Measurements from ENCODE around the gene SLC35F1. TPM values are rescaled to one million over a fixed set of nuclear protein-coding genes. Genes with fewer than 3 reads are reported as not detected.

The SLC35F1 gene
- total and polyA plus RNA-seq, 5 donors from 2014 or later = not detected

- H3K27me3 Mint-ChIP-seq = no peaks in the 10 kb centered on the region
- H3K4me3 Mint-ChIP-seq = no peak overlapping the region
- no peaks in the 10 kb centered on the region for H3K36me3 ChIP-seq (ENCODE audit: control insufficient read depth, insufficient read depth, low read length)
- no peak overlapping the region for H3K27ac ChIP-seq (ENCODE audit: insufficient read depth, low read length, poor library complexity, severe bottlenecking)
- ATAC-seq (ENCODE audit: low read depth in 2 of 2) (no peak), DNase-seq (no peak)
- no peak overlapping the region for H3K27ac Mint-ChIP-seq
- H3K27me3 ChIP-seq (ENCODE audit: control insufficient read depth, insufficient read depth, low read length) = no peaks in the 10 kb centered on the region
- no peaks in the 10 kb centered on the region for H3K4me1 ChIP-seq (ENCODE audit: control insufficient read depth, insufficient read depth, low read length, poor library complexity, severe bottlenecking)
- H3K9me3 ChIP-seq (ENCODE audit: control insufficient read depth in 2 of 2, low read length in 2 of 2) = peaks cover 0 to 2% of the 10 kb centered on the region in 2 experiments
- H3K9me3 Mint-ChIP-seq = peaks cover 0 to 6% (median 0%) of the 10 kb centered on the region in 7 donors
- H3K4me3 ChIP-seq (ENCODE audit: low read depth, low read length) = no peak overlapping the region
- no peaks in the 10 kb centered on the region for H3K36me3 Mint-ChIP-seq
- peaks cover 0 to 4% (median 0%) of the 10 kb centered on the region in 4 donors for H3K4me1 Mint-ChIP-seq
These were observed 194.2 kb downstream of the SLC35F1 start for GRCh38 chr6:118101220-118101619.

GRCh38 chr6:118101831-118102345 is 194.8 kb downstream of the SLC35F1 start:
- H3K27ac Mint-ChIP-seq = no peak overlapping the region

DNA sequence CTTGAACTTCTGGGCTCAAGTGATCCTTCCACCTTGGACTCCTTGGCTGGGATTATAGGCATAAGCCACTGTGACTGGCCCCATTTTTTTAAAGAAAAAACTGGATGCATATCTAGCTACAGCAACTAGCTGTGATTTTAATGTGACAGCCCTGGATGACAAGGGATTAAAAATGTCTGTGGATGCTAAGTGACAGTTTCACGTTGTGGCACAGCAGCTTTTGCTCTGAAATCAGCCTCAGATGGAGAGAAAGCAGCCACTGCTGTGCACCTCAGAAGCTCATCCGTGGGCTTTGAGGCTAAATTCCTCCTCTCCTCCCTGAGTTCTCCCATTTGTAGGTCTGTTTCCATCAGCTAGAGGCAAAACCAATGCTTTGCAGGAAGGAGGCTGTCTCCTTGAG is 195.3 kb downstream of the SLC35F1 start:
- H3K27me3 Mint-ChIP-seq = no peaks in the 10 kb centered on the region
- no peaks in the 10 kb centered on the region for H3K27me3 ChIP-seq (ENCODE audit: control insufficient read depth, insufficient read depth, low read length)
- ATAC-seq (ENCODE audit: low read depth in 2 of 2) (no peak), DNase-seq (no peak)
- H3K9me3 Mint-ChIP-seq = peaks cover 0 to 6% (median 0%) of the 10 kb centered on the region in 7 donors
- H3K4me3 Mint-ChIP-seq = no peak overlapping the region
- no peak overlapping the region for H3K27ac Mint-ChIP-seq
- peaks cover 0 to 2% of the 10 kb centered on the region in 2 experiments for H3K9me3 ChIP-seq (ENCODE audit: control insufficient read depth in 2 of 2, low read length in 2 of 2)
- no peaks in the 10 kb centered on the region for H3K4me1 ChIP-seq (ENCODE audit: control insufficient read depth, insufficient read depth, low read length, poor library complexity, severe bottlenecking)
- no peak overlapping the region for H3K27ac ChIP-seq (ENCODE audit: insufficient read depth, low read length, poor library complexity, severe bottlenecking)
- peaks cover 0 to 4% (median 0%) of the 10 kb centered on the region in 4 donors for H3K4me1 Mint-ChIP-seq
- no peaks in the 10 kb centered on the region for H3K36me3 Mint-ChIP-seq
- H3K4me3 ChIP-seq (ENCODE audit: low read depth, low read length) = no peak overlapping the region
- H3K36me3 ChIP-seq (ENCODE audit: control insufficient read depth, insufficient read depth, low read length) = no peaks in the 10 kb centered on the region

More at GRCh38 chr6:118101831-118102345, 194.8 kb downstream of the SLC35F1 start:
- H3K9me3 ChIP-seq (ENCODE audit: control insufficient read depth in 2 of 2, low read length in 2 of 2) = peaks cover 0 to 2% of the 10 kb centered on the region in 2 experiments
- H3K4me1 Mint-ChIP-seq = peaks cover 0 to 4% (median 0%) of the 10 kb centered on the region in 4 donors
- no peak overlapping the region for H3K4me3 ChIP-seq (ENCODE audit: low read depth, low read length)
- peaks cover 0 to 6% (median 0%) of the 10 kb centered on the region in 7 donors for H3K9me3 Mint-ChIP-seq
- no peaks in the 10 kb centered on the region for H3K36me3 Mint-ChIP-seq
- no peaks in the 10 kb centered on the region for H3K27me3 ChIP-seq (ENCODE audit: control insufficient read depth, insufficient read depth, low read length)
- no peak overlapping the region for H3K4me3 Mint-ChIP-seq
- no peaks in the 10 kb centered on the region for H3K4me1 ChIP-seq (ENCODE audit: control insufficient read depth, insufficient read depth, low read length, poor library complexity, severe bottlenecking)
- DNase-seq = no peak
- H3K27me3 Mint-ChIP-seq = no peaks in the 10 kb centered on the region
- H3K27ac ChIP-seq (ENCODE audit: insufficient read depth, low read length, poor library complexity, severe bottlenecking) = no peak overlapping the region
- H3K36me3 ChIP-seq (ENCODE audit: control insufficient read depth, insufficient read depth, low read length) = no peaks in the 10 kb centered on the region
- no peak for ATAC-seq (ENCODE audit: low read depth in 2 of 2)

DNA sequence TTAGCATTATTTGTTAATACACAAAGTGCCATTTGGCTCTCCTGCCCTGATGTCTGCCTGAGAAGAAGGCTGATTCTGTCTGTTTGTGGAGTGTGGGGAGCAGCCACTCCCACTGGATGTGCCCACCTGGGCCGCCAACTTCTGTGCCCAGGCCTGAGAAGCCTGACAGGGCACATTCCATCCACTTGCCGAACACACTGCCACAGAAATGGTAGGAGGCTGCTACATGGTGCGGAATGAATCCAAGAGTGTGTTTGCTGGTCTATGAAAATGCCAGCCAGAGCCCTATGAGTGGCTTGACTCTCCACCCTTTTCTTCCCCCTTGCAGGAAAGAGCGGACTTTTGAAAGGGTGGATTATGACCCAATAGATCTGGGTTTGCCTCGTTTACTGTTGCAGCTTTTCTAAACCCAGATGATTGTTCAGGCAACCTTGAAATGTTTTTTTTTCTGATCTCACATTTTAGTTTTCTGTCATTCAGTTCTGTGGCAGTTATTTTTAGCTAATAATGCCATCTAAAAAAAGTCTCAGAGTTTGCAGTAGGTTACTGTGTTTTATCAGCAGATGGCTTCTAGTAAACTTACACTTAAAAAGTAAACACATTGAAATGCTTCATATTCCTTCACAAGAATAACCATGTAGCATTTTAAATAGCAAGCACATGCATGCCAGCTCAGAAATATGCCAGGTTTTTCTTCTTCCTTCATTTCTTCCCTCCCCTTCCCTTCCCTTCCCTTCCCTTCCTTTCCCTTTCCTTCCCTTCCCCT is 196.5 kb downstream of the SLC35F1 start:
- Histone ChIP-seq H3K4me1 (ENCODE audit: control insufficient read depth, insufficient read depth, low read length, poor library complexity, severe bottlenecking) (no peaks in the 10 kb centered on the region), H3K4me3 (ENCODE audit: low read depth, low read length) (no peak overlapping the region), H3K9me3 (ENCODE audit: control insufficient read depth in 2 of 2, low read length in 2 of 2) (peaks cover 0 to 2% of the 10 kb centered on the region in 2 experiments), H3K27me3 (ENCODE audit: control insufficient read depth, insufficient read depth, low read length) (no peaks in the 10 kb centered on the region), H3K27ac (ENCODE audit: insufficient read depth, low read length, poor library complexity, severe bottlenecking) (no peak overlapping the region), H3K36me3 (ENCODE audit: control insufficient read depth, insufficient read depth, low read length) (no peaks in the 10 kb centered on the region)
- no peak overlapping the region for H3K27ac Mint-ChIP-seq
- no peak overlapping the region for H3K4me3 Mint-ChIP-seq
- no peak for ATAC-seq (ENCODE audit: low read depth in 2 of 2)
- no peaks in the 10 kb centered on the region for H3K36me3 Mint-ChIP-seq
- H3K27me3 Mint-ChIP-seq = no peaks in the 10 kb centered on the region
- peaks cover 0 to 5% (median 0%) of the 10 kb centered on the region in 7 donors for H3K9me3 Mint-ChIP-seq
- H3K4me1 Mint-ChIP-seq = peaks cover 0 to 4% (median 0%) of the 10 kb centered on the region in 4 donors
- DNase-seq = no peak

GRCh38 chr6:118122161-118122725 is 215.2 kb downstream of the SLC35F1 start:
- Mint-ChIP-seq H3K27ac (no peak overlapping the region), H3K4me1 (no peaks in the 10 kb centered on the region), H3K27me3 (peaks cover 9% of the 10 kb centered on the region), H3K4me3 (no peak overlapping the region), H3K36me3 (no peaks in the 10 kb centered on the region), H3K9me3 (no peaks in the 10 kb centered on the region)
- H3K36me3 ChIP-seq (ENCODE audit: control insufficient read depth, insufficient read depth, low read length) = no peaks in the 10 kb centered on the region
- ATAC-seq (ENCODE audit: low read depth in 2 of 2) (no peak), DNase-seq (no peak)
- no peaks in the 10 kb centered on the region for H3K4me1 ChIP-seq (ENCODE audit: control insufficient read depth, insufficient read depth, low read length, poor library complexity, severe bottlenecking)
- H3K9me3 ChIP-seq (ENCODE audit: control insufficient read depth in 2 of 2, low read length in 2 of 2) = no peaks in the 10 kb centered on the region
- H3K27me3 ChIP-seq (ENCODE audit: control insufficient read depth, insufficient read depth, low read length) = no peaks in the 10 kb centered on the region
- H3K27ac ChIP-seq (ENCODE audit: insufficient read depth, low read length, poor library complexity, severe bottlenecking) = no peak overlapping the region
- H3K4me3 ChIP-seq (ENCODE audit: low read depth, low read length) = no peak overlapping the region

DNA sequence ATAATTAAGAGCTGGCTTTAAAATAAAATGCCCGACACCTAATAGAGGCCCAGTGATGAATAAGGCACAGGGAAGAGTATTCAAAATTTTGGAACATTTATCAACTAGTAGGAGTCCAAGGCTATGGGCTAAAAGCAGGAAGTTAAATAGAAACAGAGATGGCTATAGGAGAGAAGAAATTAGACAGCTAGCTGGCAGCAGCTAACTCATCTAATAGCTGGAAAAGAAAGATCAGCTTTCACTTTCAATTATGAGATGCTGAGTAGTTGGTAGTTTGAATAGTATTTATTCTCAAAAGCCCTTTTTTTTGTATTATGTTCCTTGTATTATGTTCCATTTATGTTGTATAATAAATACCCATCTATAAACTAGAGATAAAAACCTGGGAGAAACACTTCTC is 215.7 kb downstream of the SLC35F1 start:
- Mint-ChIP-seq H3K27me3 (peaks cover 9% of the 10 kb centered on the region), H3K4me3 (no peak overlapping the region), H3K27ac (no peak overlapping the region), H3K36me3 (no peaks in the 10 kb centered on the region), H3K9me3 (no peaks in the 10 kb centered on the region), H3K4me1 (no peaks in the 10 kb centered on the region)
- Histone ChIP-seq H3K4me1 (ENCODE audit: control insufficient read depth, insufficient read depth, low read length, poor library complexity, severe bottlenecking) (no peaks in the 10 kb centered on the region), H3K9me3 (ENCODE audit: control insufficient read depth in 2 of 2, low read length in 2 of 2) (no peaks in the 10 kb centered on the region), H3K27me3 (ENCODE audit: control insufficient read depth, insufficient read depth, low read length) (no peaks in the 10 kb centered on the region), H3K4me3 (ENCODE audit: low read depth, low read length) (no peak overlapping the region), H3K27ac (ENCODE audit: insufficient read depth, low read length, poor library complexity, severe bottlenecking) (no peak overlapping the region), H3K36me3 (ENCODE audit: control insufficient read depth, insufficient read depth, low read length) (no peaks in the 10 kb centered on the region)
- ATAC-seq (ENCODE audit: low read depth in 2 of 2) = no peak
- DNase-seq = no peak

DNA sequence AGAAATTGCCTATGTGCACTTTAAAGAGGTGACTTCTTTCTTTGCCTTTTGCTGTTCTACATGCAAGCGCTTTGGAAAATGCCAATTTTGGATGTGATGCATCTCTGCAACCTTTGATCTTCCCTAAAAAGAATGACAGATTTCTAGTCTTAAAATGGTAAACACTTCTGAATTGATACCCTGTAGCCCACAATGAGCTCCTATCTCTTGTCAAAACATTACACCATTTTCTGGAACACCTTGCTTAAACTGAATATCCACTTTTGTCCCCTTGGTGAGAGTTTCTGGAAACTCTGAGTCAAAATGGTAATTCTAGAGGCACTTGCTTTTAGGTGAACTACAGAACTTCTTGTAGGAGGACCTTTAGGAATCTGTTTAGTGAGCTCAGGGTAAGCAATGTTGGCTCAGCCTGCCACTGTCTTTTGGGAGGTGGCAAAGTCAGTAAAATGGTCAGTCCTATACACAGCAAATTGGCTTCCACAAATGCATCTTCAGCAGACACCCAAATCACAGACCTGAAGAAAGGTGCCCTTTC is 216.5 kb downstream of the SLC35F1 start:
- Mint-ChIP-seq H3K36me3 (no peaks in the 10 kb centered on the region), H3K4me1 (no peaks in the 10 kb centered on the region), H3K27ac (no peak overlapping the region), H3K4me3 (no peak overlapping the region), H3K9me3 (no peaks in the 10 kb centered on the region), H3K27me3 (peaks cover 9% of the 10 kb centered on the region)
- Histone ChIP-seq H3K4me3 (ENCODE audit: low read depth, low read length) (no peak overlapping the region), H3K36me3 (ENCODE audit: control insufficient read depth, insufficient read depth, low read length) (no peaks in the 10 kb centered on the region), H3K4me1 (ENCODE audit: control insufficient read depth, insufficient read depth, low read length, poor library complexity, severe bottlenecking) (no peaks in the 10 kb centered on the region), H3K27me3 (ENCODE audit: control insufficient read depth, insufficient read depth, low read length) (no peaks in the 10 kb centered on the region), H3K9me3 (ENCODE audit: control insufficient read depth in 2 of 2, low read length in 2 of 2) (no peaks in the 10 kb centered on the region), H3K27ac (ENCODE audit: insufficient read depth, low read length, poor library complexity, severe bottlenecking) (no peak overlapping the region)
- ATAC-seq (ENCODE audit: low read depth in 2 of 2) (no peak), DNase-seq (no peak)

Data from CD4-positive, CD25-positive, alpha-beta regulatory T cell (primary cell).